DMS79 treated with DMSO at 0.1 percent for 48 hours (cell line): ENCODE measurements around the gene E2F3.

Experiments
- DNase-seq: peaks from one replicate; lab custom pipeline; 2025; lab: John Stamatoyannopoulos, UW

E2F3 gene

GRCh38 chr6:20402342-20403069, 827 bp downstream of the E2F3 start:
- DNase-seq, result peak; percentile 48

- DNase-seq, result peak; percentile 62
Measured at GRCh38 chr6:20403070-20403765, 1.5 kb downstream of the E2F3 start.

- peak; percentile 36 for DNase-seq
Measured at GRCh38 chr6:20403766-20404640, 2.3 kb downstream of the E2F3 start.

GRCh38 chr6:20404641-20405032, 3.0 kb downstream of the E2F3 start:
- peak; percentile 51 for DNase-seq

GRCh38 chr6:20408851-20409250, 7.2 kb downstream of the E2F3 start:
- no peak for DNase-seq

GRCh38 chr6:20409427-20409971, 7.8 kb downstream of the E2F3 start:
- DNase-seq, result no peak

- DNase-seq, result no peak
Measured at GRCh38 chr6:20411544-20411943, 9.9 kb downstream of the E2F3 start.

- DNase-seq, result no peak
Measured at GRCh38 chr6:20411953-20412681, 10.4 kb downstream of the E2F3 start.

- DNase-seq, result no peak
Measured at GRCh38 chr6:20412682-20413073, 11.0 kb downstream of the E2F3 start.

- no peak for DNase-seq
Measured at GRCh38 chr6:20413826-20414225, 12.1 kb downstream of the E2F3 start.

- no peak for DNase-seq
Measured at GRCh38 chr6:20414711-20415110, 13.0 kb downstream of the E2F3 start.

GRCh38 chr6:20415304-20415703, 13.6 kb downstream of the E2F3 start:
- no peak for DNase-seq

GRCh38 chr6:20415712-20416454, 14.2 kb downstream of the E2F3 start:
- no peak for DNase-seq

- no peak for DNase-seq
Measured at GRCh38 chr6:20416567-20417345, 15.1 kb downstream of the E2F3 start.

- DNase-seq, result no peak
Measured at GRCh38 chr6:20417819-20418218, 16.1 kb downstream of the E2F3 start.

- DNase-seq, result no peak
Measured at GRCh38 chr6:20426177-20427082, 24.8 kb downstream of the E2F3 start.

GRCh38 chr6:20427856-20428255, 26.2 kb downstream of the E2F3 start:
- DNase-seq, result no peak

GRCh38 chr6:20432692-20433091, 31.0 kb downstream of the E2F3 start:
- no peak for DNase-seq

- no peak for DNase-seq
Measured at GRCh38 chr6:20433321-20433720, 31.6 kb downstream of the E2F3 start.
